Naive thymus-derived CD8-positive, alpha-beta T cell (primary cell): Measurements from ENCODE around the gene JAZF1. TPM values are rescaled to one million over a fixed set of nuclear protein-coding genes. Genes with fewer than 3 reads are reported as not detected.

Experiments used
- ATAC-seq, 2 donors: fragments of 150-1000 bp; cut with Tn5 transposase in 1 of 2; sonication (Bioruptor Pico), chemical (Tn5 transposase) in 1 of 2; 1 replicate in 1 of 2; 2 replicates in 1 of 2; pipeline ENCODE4 v1.10.0; 2021; ENCODE audit warnings: mild to moderate bottlenecking in 2 of 2, moderate library complexity in 2 of 2
- POLR2A ChIA-PET: fragments of 350-600 bp; sonication (Branson Sonifier 250); formaldehyde crosslinking; loops from one replicate; lab custom pipeline; 2021; ENCODE audit warnings: antibody characterized with exemption; lab: Charles Lee
- DNase-seq, 10 donors: peaks; one replicate each; pipeline versions ENCODE4 v3.0.0 to v3.0.0-alpha.2; 2020 to 2022
- H3K27ac Mint-ChIP-seq, 10 donors: one replicate each; pipeline ENCODE4 v1.8.0; 2020 to 2022; ENCODE audit warnings: mild to moderate bottlenecking in 10 of 10, mixed read lengths in 10 of 10, moderate library complexity in 4 of 10, inconsistent platforms in 1 of 10
- H3K27me3 Mint-ChIP-seq, 5 donors: one replicate each; pipeline ENCODE4 v1.8.0; 2021 to 2022; ENCODE audit warnings: mixed read lengths in 5 of 5
- H3K36me3 Mint-ChIP-seq, 3 donors: one replicate each; pipeline ENCODE4 v1.8.0; 2020 to 2022; ENCODE audit warnings: mixed read lengths in 3 of 3, mild to moderate bottlenecking in 2 of 3, inconsistent platforms in 1 of 3
- H3K4me1 Mint-ChIP-seq, 4 donors: one replicate each; pipeline ENCODE4 v1.8.0; 2021 to 2022; ENCODE audit warnings: mixed read lengths in 4 of 4
- H3K4me3 Mint-ChIP-seq, 10 donors: one replicate each; pipeline ENCODE4 v1.8.0; 2020 to 2022; ENCODE audit warnings: mild to moderate bottlenecking in 10 of 10, mixed read lengths in 10 of 10, moderate library complexity in 6 of 10, inconsistent platforms in 1 of 10
- H3K9me3 Mint-ChIP-seq, 9 donors: one replicate each; pipeline ENCODE4 v1.8.0; 2020 to 2022; ENCODE audit warnings: mixed read lengths in 9 of 9, mild to moderate bottlenecking in 3 of 9, inconsistent platforms in 1 of 9, moderate library complexity in 1 of 9
- polyA plus RNA-seq, 3 donors: library from polyadenylated mRNA; unstranded; fragments of 300-500 nt; fragmentation: Illumina TruSeq; gene quantifications; one replicate each; pipeline ENCODE4 v1.2.3, GENCODE V29; 2021
- total RNA-seq, 8 experiments: library from RNA in 2 of 8; stranded (reverse) in 2 of 8; gene quantifications; one replicate each; pipeline ENCODE4 v1.2.3 and lab custom pipeline; 2021 to 2026

JAZF1 gene
- total and polyA plus RNA-seq, 5 experiments from 2014 or later: 1.4 to 8.6 (median 3.6) TPM

- Mint-ChIP-seq H3K27ac (no peak overlapping the region), H3K4me3 (no peak overlapping the region), H3K4me1 (peaks cover 0 to 20% (median under 1%) of the 10 kb centered on the region in 4 donors), H3K36me3 (peaks cover 0 to 4% (median 2%) of the 10 kb centered on the region in 3 donors), H3K27me3 (no peaks in the 10 kb centered on the region), H3K9me3 (no peaks in the 10 kb centered on the region)
- DNase-seq: no peak
- ATAC-seq: no peak
- POLR2A ChIA-PET: no interaction called here
Measured at GRCh38 chr7:27965650-27966049, 214.9 kb downstream of the JAZF1 start.

- no peak for DNase-seq
- Mint-ChIP-seq H3K36me3 (peaks cover 0 to 3% (median 2%) of the 10 kb centered on the region in 3 donors), H3K4me1 (peaks cover 0 to 20% (median 3%) of the 10 kb centered on the region in 4 donors), H3K27ac (no peak overlapping the region), H3K27me3 (peaks cover 0 to 4% (median 0%) of the 10 kb centered on the region in 5 donors), H3K4me3 (no peak overlapping the region), H3K9me3 (no peaks in the 10 kb centered on the region)
- no peak for ATAC-seq
- POLR2A ChIA-PET: no interaction called here
Measured at GRCh38 chr7:27964820-27965219, 215.8 kb downstream of the JAZF1 start.

GRCh38 chr7:27963056-27963455 is 217.5 kb downstream of the JAZF1 start:
- Mint-ChIP-seq H3K9me3 (no peaks in the 10 kb centered on the region), H3K4me1 (peaks cover 0 to 20% (median 3%) of the 10 kb centered on the region in 4 donors), H3K27ac (no peak overlapping the region), H3K4me3 (no peak overlapping the region), H3K27me3 (peaks cover 0 to 4% (median 0%) of the 10 kb centered on the region in 5 donors), H3K36me3 (peaks cover 0 to 3% (median 2%) of the 10 kb centered on the region in 3 donors)
- DNase-seq: no peak
- POLR2A ChIA-PET: interaction anchor here (0.6 kb wide), 1 partner anchor 61 kb away, joined by 4 read pairs; no protein-coding TSS in a partner anchor
- ATAC-seq: no peak

- POLR2A ChIA-PET: no interaction called here
- peaks cover 0 to 4% (median 0%) of the 10 kb centered on the region in 5 donors for H3K27me3 Mint-ChIP-seq
- peaks cover 0 to 6% (median 2%) of the 10 kb centered on the region in 3 donors for H3K36me3 Mint-ChIP-seq
- no peaks in the 10 kb centered on the region for H3K9me3 Mint-ChIP-seq
- H3K4me1 Mint-ChIP-seq: peaks cover 0 to 20% (median 3%) of the 10 kb centered on the region in 4 donors
- DNase-seq (no peak), ATAC-seq (no peak)
- H3K27ac Mint-ChIP-seq: no peak overlapping the region
- no peak overlapping the region for H3K4me3 Mint-ChIP-seq
Measured at GRCh38 chr7:27962273-27962672, 218.3 kb downstream of the JAZF1 start.

GRCh38 chr7:27961255-27961654 is 219.3 kb downstream of the JAZF1 start:
- ATAC-seq: no peak
- peaks cover 0 to 4% (median 0%) of the 10 kb centered on the region in 5 donors for H3K27me3 Mint-ChIP-seq
- peak overlapping the region in 1 of 10 donors; percentile 54 for H3K27ac Mint-ChIP-seq
- no peak overlapping the region for H3K4me3 Mint-ChIP-seq
- no peak for DNase-seq
- H3K9me3 Mint-ChIP-seq: no peaks in the 10 kb centered on the region
- peaks cover 0 to 6% (median 1%) of the 10 kb centered on the region in 3 donors for H3K36me3 Mint-ChIP-seq
- H3K4me1 Mint-ChIP-seq: peaks cover 0 to 11% (median 3%) of the 10 kb centered on the region in 4 donors
- POLR2A ChIA-PET: no interaction called here

- ATAC-seq (no peak), DNase-seq (no peak)
- peaks cover 0 to 7% (median 0%) of the 10 kb centered on the region in 3 donors for H3K36me3 Mint-ChIP-seq
- POLR2A ChIA-PET: no interaction called here
- H3K27me3 Mint-ChIP-seq: peaks cover 0 to 4% (median 0%) of the 10 kb centered on the region in 5 donors
- H3K27ac Mint-ChIP-seq: no peak overlapping the region
- no peak overlapping the region for H3K4me3 Mint-ChIP-seq
- no peaks in the 10 kb centered on the region for H3K9me3 Mint-ChIP-seq
- peaks cover 0 to 7% (median 2%) of the 10 kb centered on the region in 4 donors for H3K4me1 Mint-ChIP-seq
Measured at GRCh38 chr7:27960415-27960814, 220.2 kb downstream of the JAZF1 start.

GRCh38 chr7:27958933-27959548 is 221.6 kb downstream of the JAZF1 start:
- no peak for DNase-seq
- H3K4me3 Mint-ChIP-seq: no peak overlapping the region

GRCh38 chr7:27955596-27955995 is 225.0 kb downstream of the JAZF1 start:
- H3K4me1 Mint-ChIP-seq: peaks cover 13 to 28% (median 23%) of the 10 kb centered on the region in 4 donors

More at GRCh38 chr7:27958933-27959548, 221.6 kb downstream of the JAZF1 start:
- H3K36me3 Mint-ChIP-seq: peaks cover 0 to 4% (median 0%) of the 10 kb centered on the region in 3 donors
- no peak overlapping the region for H3K27ac Mint-ChIP-seq
- ATAC-seq: no peak
- peaks cover 0 to 4% (median 0%) of the 10 kb centered on the region in 5 donors for H3K27me3 Mint-ChIP-seq
- POLR2A ChIA-PET: no interaction called here
- no peaks in the 10 kb centered on the region for H3K9me3 Mint-ChIP-seq
- peaks cover 1 to 9% (median 5%) of the 10 kb centered on the region in 4 donors for H3K4me1 Mint-ChIP-seq

GRCh38 chr7:27955011-27955410 is 225.6 kb downstream of the JAZF1 start:
- H3K4me1 Mint-ChIP-seq: peaks cover 10 to 32% (median 23%) of the 10 kb centered on the region in 4 donors
- POLR2A ChIA-PET: no interaction called here
- no peaks in the 10 kb centered on the region for H3K27me3 Mint-ChIP-seq
- no peaks in the 10 kb centered on the region for H3K9me3 Mint-ChIP-seq
- no peak for ATAC-seq
- H3K4me3 Mint-ChIP-seq: no peak overlapping the region
- DNase-seq: no peak
- H3K36me3 Mint-ChIP-seq: peaks cover 0 to 4% (median 0%) of the 10 kb centered on the region in 3 donors
- peak overlapping the region in 1 of 10 donors; percentile 71 for H3K27ac Mint-ChIP-seq

More at GRCh38 chr7:27955596-27955995, 225.0 kb downstream of the JAZF1 start:
- ATAC-seq (no peak), DNase-seq (no peak)
- no peak overlapping the region for H3K4me3 Mint-ChIP-seq
- peak overlapping the region in 1 of 10 donors; percentile 70 for H3K27ac Mint-ChIP-seq
- peaks cover 0 to 4% (median 0%) of the 10 kb centered on the region in 5 donors for H3K27me3 Mint-ChIP-seq
- H3K9me3 Mint-ChIP-seq: no peaks in the 10 kb centered on the region
- H3K36me3 Mint-ChIP-seq: peaks cover 0 to 4% (median 0%) of the 10 kb centered on the region in 3 donors
- POLR2A ChIA-PET: no interaction called here

- DNase-seq (no peak), ATAC-seq (no peak)
- peak overlapping the region in 6 of 10 donors; percentile 5 to 81 (median 45) for H3K27ac Mint-ChIP-seq
- POLR2A ChIA-PET: interaction anchor here (0.6 to 0.9 kb wide), 2 partner anchors 23 to 175 kb away, joined by 3 read pairs; no protein-coding TSS in a partner anchor
- H3K27me3 Mint-ChIP-seq: peaks cover 0 to 2% (median 0%) of the 10 kb centered on the region in 5 donors
- H3K9me3 Mint-ChIP-seq: no peaks in the 10 kb centered on the region
- peaks cover 10 to 36% (median 24%) of the 10 kb centered on the region in 4 donors for H3K4me1 Mint-ChIP-seq
- H3K36me3 Mint-ChIP-seq: peaks cover 0 to 11% (median 0%) of the 10 kb centered on the region in 3 donors
- peak overlapping the region in 4 of 10 donors; percentile 8 to 49 (median 35) for H3K4me3 Mint-ChIP-seq
Measured at GRCh38 chr7:27953777-27954176, 226.8 kb downstream of the JAZF1 start.

GRCh38 chr7:27953361-27953760 is 227.2 kb downstream of the JAZF1 start:
- DNase-seq (no peak), ATAC-seq (no peak)
- Mint-ChIP-seq H3K27me3 (peaks cover 0 to 2% (median 0%) of the 10 kb centered on the region in 5 donors), H3K4me1 (peaks cover 10 to 36% (median 24%) of the 10 kb centered on the region in 4 donors), H3K27ac (peak overlapping the region in 6 of 10 donors; percentile 51 to 91 (median 72)), H3K4me3 (peak overlapping the region in 4 of 10 donors; percentile 4 to 49 (median 24)), H3K9me3 (no peaks in the 10 kb centered on the region), H3K36me3 (peaks cover 0 to 11% (median 0%) of the 10 kb centered on the region in 3 donors)
- POLR2A ChIA-PET: interaction anchor here (0.6 to 1.0 kb wide), 3 partner anchors 18 to 175 kb away, joined by 3 to 9 read pairs (median 3); no protein-coding TSS in a partner anchor

GRCh38 chr7:27952456-27953285 is 227.9 kb downstream of the JAZF1 start:
- Mint-ChIP-seq H3K27ac (peak overlapping the region in 9 of 10 donors; percentile 18 to 91 (median 75)), H3K9me3 (no peaks in the 10 kb centered on the region), H3K4me1 (peaks cover 10 to 36% (median 24%) of the 10 kb centered on the region in 4 donors), H3K36me3 (peaks cover 0 to 9% (median 0%) of the 10 kb centered on the region in 3 donors), H3K27me3 (peaks cover 0 to 2% (median 0%) of the 10 kb centered on the region in 5 donors), H3K4me3 (peak overlapping the region in 6 of 10 donors; percentile 42 to 64 (median 52))
- DNase-seq (peak in 2 of 10 donors; percentile 31 to 35), ATAC-seq (peak; percentile 33 to 76)
- POLR2A ChIA-PET: interaction anchor here (1.0 kb wide), 1 partner anchor 19 kb away, joined by 9 read pairs; no protein-coding TSS in a partner anchor
